HFFc6 (cell line): ENCODE data around the gene POLR2F. TPM values are rescaled to one million over a fixed set of nuclear protein-coding genes. Genes with fewer than 3 reads are reported as not detected.
A peak's percentile ranks its signal among the peaks of the same experiment; 100 is the strongest.

Experiments
- DNase-seq: peaks from one replicate; pipeline ENCODE4 v3.0.0-alpha.2; 2018
- H3K27ac Mint-ChIP-seq: 2 replicates; pipeline ENCODE4 v1.8.0; 2020; ENCODE audit warnings: mild to moderate bottlenecking, mixed read lengths
- H3K27me3 Mint-ChIP-seq: 2 replicates; pipeline ENCODE4 v1.8.0; 2021; ENCODE audit warnings: mild to moderate bottlenecking, moderate library complexity, mixed read lengths; ENCODE audit not compliant: insufficient read depth
- H3K36me3 Mint-ChIP-seq: 2 replicates; pipeline ENCODE4 v1.8.0; 2021; ENCODE audit warnings: low read depth, mixed read lengths
- H3K4me1 Mint-ChIP-seq: 2 replicates; pipeline ENCODE4 v1.8.0; 2020; ENCODE audit warnings: low read depth, mixed read lengths
- H3K4me3 Mint-ChIP-seq: 2 replicates; pipeline ENCODE4 v1.8.0; 2020; ENCODE audit warnings: mild to moderate bottlenecking, moderate library complexity, mixed read lengths
- H3K9me3 Mint-ChIP-seq: 2 replicates; pipeline ENCODE4 v1.8.0; 2020; ENCODE audit warnings: mild to moderate bottlenecking, mixed read lengths
- total RNA-seq, 6 experiments: library from RNA; stranded (reverse); fragmentation: NEBNext Ultra II Directional; extraction: Animal tissue kit (Norgen Biotek cat#: 25700); gene quantifications; 2 replicates in 1 of 6; 3 replicates in 5 of 6; pipeline ENCODE4 v1.2.3, GENCODE V29; 2021
- TF ChIP-seq, protein P1 (sequence below): fragments of 200-600 bp; sonication (generic); IDR thresholded peaks from 2 replicates; pipeline ENCODE4 v1.5.0; 2021; ENCODE audit warnings: antibody characterized with exemption, mild to moderate bottlenecking

The POLR2F gene
- total RNA-seq, 6 experiments from 2014 or later: 91.6 to 130 (median 107) TPM

GRCh38 chr22:37926358-37926757 lies 27.1 kb upstream of the POLR2F start:
- no peaks in the 10 kb centered on the region; the same call in 1 of the 2 replicates for H3K27me3 Mint-ChIP-seq
- no peak overlapping the region for H3K27ac Mint-ChIP-seq
- no peaks in the 10 kb centered on the region for H3K9me3 Mint-ChIP-seq
- no peak for DNase-seq
- no peak overlapping the region for H3K4me3 Mint-ChIP-seq
- TF ChIP-seq, protein P1, sequence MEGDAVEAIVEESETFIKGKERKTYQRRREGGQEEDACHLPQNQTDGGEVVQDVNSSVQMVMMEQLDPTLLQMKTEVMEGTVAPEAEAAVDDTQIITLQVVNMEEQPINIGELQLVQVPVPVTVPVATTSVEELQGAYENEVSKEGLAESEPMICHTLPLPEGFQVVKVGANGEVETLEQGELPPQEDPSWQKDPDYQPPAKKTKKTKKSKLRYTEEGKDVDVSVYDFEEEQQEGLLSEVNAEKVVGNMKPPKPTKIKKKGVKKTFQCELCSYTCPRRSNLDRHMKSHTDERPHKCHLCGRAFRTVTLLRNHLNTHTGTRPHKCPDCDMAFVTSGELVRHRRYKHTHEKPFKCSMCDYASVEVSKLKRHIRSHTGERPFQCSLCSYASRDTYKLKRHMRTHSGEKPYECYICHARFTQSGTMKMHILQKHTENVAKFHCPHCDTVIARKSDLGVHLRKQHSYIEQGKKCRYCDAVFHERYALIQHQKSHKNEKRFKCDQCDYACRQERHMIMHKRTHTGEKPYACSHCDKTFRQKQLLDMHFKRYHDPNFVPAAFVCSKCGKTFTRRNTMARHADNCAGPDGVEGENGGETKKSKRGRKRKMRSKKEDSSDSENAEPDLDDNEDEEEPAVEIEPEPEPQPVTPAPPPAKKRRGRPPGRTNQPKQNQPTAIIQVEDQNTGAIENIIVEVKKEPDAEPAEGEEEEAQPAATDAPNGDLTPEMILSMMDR: no peak
- H3K4me1 Mint-ChIP-seq: peaks cover 9% of the 10 kb centered on the region
- H3K36me3 Mint-ChIP-seq: peaks cover 10% of the 10 kb centered on the region

DNA sequence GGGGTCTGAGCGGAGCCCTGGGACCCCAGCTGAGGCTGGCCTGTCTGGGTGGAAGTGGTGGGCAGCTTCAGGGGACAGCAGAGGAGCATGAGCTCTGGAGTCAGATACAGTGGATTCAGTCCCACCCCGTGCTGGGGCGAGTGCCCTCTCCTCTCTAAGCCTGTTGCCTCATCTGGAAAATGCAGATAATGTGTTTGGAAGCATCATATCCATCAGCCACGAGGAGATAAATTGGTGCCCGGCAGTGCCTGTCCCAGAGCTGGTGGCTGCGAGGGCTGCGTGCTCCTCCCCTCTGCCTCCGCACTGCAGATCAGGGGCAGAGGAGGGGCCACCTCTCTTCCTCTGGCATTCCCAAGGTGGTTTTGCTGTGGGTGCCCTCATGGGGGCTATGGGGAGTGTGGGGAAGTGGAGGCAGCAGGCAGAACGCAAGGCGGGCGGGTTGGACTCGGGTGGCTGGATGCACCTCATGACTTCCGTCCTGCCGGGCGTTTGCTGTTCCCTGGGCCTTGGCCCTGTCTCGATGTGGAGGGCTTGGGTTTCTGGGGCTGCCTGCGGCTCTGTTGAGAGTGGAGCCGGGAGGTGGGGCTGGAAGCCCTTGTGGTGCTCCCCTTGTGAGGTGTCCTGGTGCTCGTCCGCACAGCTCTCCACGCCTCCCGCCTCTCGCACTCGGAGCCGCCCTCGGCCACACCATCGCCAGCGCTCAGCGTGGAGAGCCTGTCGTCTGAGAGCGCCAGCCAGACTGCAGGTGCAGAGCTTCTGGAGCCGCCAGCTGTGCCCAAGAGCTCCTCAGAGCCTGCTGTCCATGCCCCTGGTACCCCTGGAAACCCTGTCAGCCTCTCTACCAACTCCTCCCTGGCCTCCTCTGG lies 26.5 kb upstream of the POLR2F start:
- no peak overlapping the region for H3K27ac Mint-ChIP-seq
- no peaks in the 10 kb centered on the region; the same call in 1 of the 2 replicates for H3K27me3 Mint-ChIP-seq
- peaks cover 9% of the 10 kb centered on the region for H3K4me1 Mint-ChIP-seq
- no peak for DNase-seq
- H3K36me3 Mint-ChIP-seq: peaks cover 10% of the 10 kb centered on the region
- no peaks in the 10 kb centered on the region for H3K9me3 Mint-ChIP-seq
- TF ChIP-seq, protein P1: no peak
- no peak overlapping the region for H3K4me3 Mint-ChIP-seq

DNA sequence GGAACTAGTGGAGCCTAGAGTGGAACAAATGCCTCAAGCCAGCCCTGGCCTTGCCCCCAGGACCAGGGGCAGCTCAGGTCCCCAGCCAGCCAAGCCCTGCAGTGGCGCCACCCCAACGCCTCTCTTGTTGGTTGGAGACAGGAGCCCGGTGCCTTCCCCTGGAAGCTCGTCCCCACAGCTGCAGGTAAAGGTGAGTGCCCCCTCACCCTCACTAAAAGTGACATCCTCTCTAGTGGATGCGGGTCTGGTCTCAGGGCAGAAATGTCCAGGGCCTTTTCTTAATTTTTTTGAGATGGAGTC lies 25.9 kb upstream of the POLR2F start:
- DNase-seq: no peak
- no peak overlapping the region for H3K4me3 Mint-ChIP-seq

GRCh38 chr22:37929390-37929789 lies 24.1 kb upstream of the POLR2F start:
- TF ChIP-seq, protein P1: no peak
- DNase-seq: no peak
- Mint-ChIP-seq H3K4me3 (no peak overlapping the region), H3K9me3 (no peaks in the 10 kb centered on the region), H3K27me3 (no peaks in the 10 kb centered on the region; the same call in none of the 2 replicates), H3K36me3 (peaks cover 14% of the 10 kb centered on the region), H3K4me1 (peaks cover 27% of the 10 kb centered on the region), H3K27ac (no peak overlapping the region)

More for the DNA sequence above, 25.9 kb upstream of the POLR2F start:
- peaks cover 10% of the 10 kb centered on the region for H3K36me3 Mint-ChIP-seq
- TF ChIP-seq, protein P1: no peak
- H3K27ac Mint-ChIP-seq: no peak overlapping the region
- no peaks in the 10 kb centered on the region; the same call in 1 of the 2 replicates for H3K27me3 Mint-ChIP-seq
- H3K9me3 Mint-ChIP-seq: no peaks in the 10 kb centered on the region
- peaks cover 9% of the 10 kb centered on the region for H3K4me1 Mint-ChIP-seq

GRCh38 chr22:37930270-37930951 lies 23.1 kb upstream of the POLR2F start:
- peak; percentile 14 for DNase-seq
- peak overlapping the region; percentile 57 for H3K27ac Mint-ChIP-seq
- TF ChIP-seq, protein P1: peak; percentile 76
- H3K27me3 Mint-ChIP-seq: no peaks in the 10 kb centered on the region; the same call in none of the 2 replicates
- H3K36me3 Mint-ChIP-seq: peaks cover 14% of the 10 kb centered on the region
- H3K9me3 Mint-ChIP-seq: no peaks in the 10 kb centered on the region
- peaks cover 27% of the 10 kb centered on the region for H3K4me1 Mint-ChIP-seq
- H3K4me3 Mint-ChIP-seq: no peak overlapping the region
